Stomach smooth muscle (tissue), 2 donors: ENCODE results near the gene ASPG.

Experiments used
- H3K27ac ChIP-seq: one replicate; pipeline ENCODE4 v1.7.0; 2013; ENCODE audit warnings: mild to moderate bottlenecking, low read length, inconsistent platforms
- H3K27me3 ChIP-seq, 2 donors: one replicate each; pipeline ENCODE4 v1.7.0; 2013; ENCODE audit warnings: low read length in 2 of 2; ENCODE audit not compliant: insufficient read depth in 2 of 2, control insufficient read depth in 1 of 2
- H3K36me3 ChIP-seq, 2 donors: one replicate each; pipeline ENCODE4 v1.7.0; 2013; ENCODE audit warnings: low read length in 2 of 2; ENCODE audit not compliant: control insufficient read depth in 2 of 2, insufficient read depth in 2 of 2
- H3K4me1 ChIP-seq: one replicate; pipeline ENCODE4 v1.7.0; 2013; ENCODE audit warnings: low read length; ENCODE audit not compliant: control insufficient read depth, insufficient read depth
- H3K4me3 ChIP-seq, 2 donors: one replicate each; pipeline ENCODE4 v1.7.0; 2013; ENCODE audit warnings: low read length in 2 of 2
- H3K9ac ChIP-seq, 2 donors: one replicate each; pipeline ENCODE4 v1.7.0; 2013; ENCODE audit warnings: low read length in 2 of 2, mild to moderate bottlenecking in 1 of 2
- H3K9me3 ChIP-seq, 2 donors: one replicate each; pipeline ENCODE4 v1.7.0; 2013; ENCODE audit warnings: low read length in 2 of 2; ENCODE audit not compliant: control insufficient read depth in 2 of 2
- donor health status: healthy.
- donor health status: Pancreatic carcinoma.

Gene ASPG

GRCh38 chr14:104086661-104087461 lies 1.4 kb downstream of the ASPG start:
- no peaks in the 10 kb centered on the region for H3K36me3 ChIP-seq
- no peak overlapping the region for H3K27ac ChIP-seq
- peaks cover 27 to 28% of the 10 kb centered on the region in 2 donors for H3K27me3 ChIP-seq
- H3K9ac ChIP-seq, result no peak overlapping the region
- no peaks in the 10 kb centered on the region for H3K4me1 ChIP-seq
- no peak overlapping the region for H3K4me3 ChIP-seq
- H3K9me3 ChIP-seq, result peaks cover 0 to 3% of the 10 kb centered on the region in 2 donors

- Histone ChIP-seq H3K9ac (no peak overlapping the region), H3K9me3 (peaks cover 0 to 3% of the 10 kb centered on the region in 2 donors), H3K27me3 (peaks cover 24 to 27% of the 10 kb centered on the region in 2 donors), H3K4me3 (no peak overlapping the region), H3K36me3 (no peaks in the 10 kb centered on the region), H3K27ac (no peak overlapping the region), H3K4me1 (no peaks in the 10 kb centered on the region)
Observed at GRCh38 chr14:104087505-104087904, 2.0 kb downstream of the ASPG start.

GRCh38 chr14:104087981-104088850 lies 2.7 kb downstream of the ASPG start:
- Histone ChIP-seq H3K4me1 (no peaks in the 10 kb centered on the region), H3K27me3 (peaks cover 20 to 22% of the 10 kb centered on the region in 2 donors), H3K9ac (no peak overlapping the region), H3K9me3 (peaks cover 0 to 3% of the 10 kb centered on the region in 2 donors), H3K4me3 (no peak overlapping the region), H3K27ac (no peak overlapping the region), H3K36me3 (no peaks in the 10 kb centered on the region)

GRCh38 chr14:104090071-104090748 lies 4.7 kb downstream of the ASPG start:
- Histone ChIP-seq H3K36me3 (no peaks in the 10 kb centered on the region), H3K4me1 (peaks cover 5% of the 10 kb centered on the region), H3K9me3 (peaks cover 0 to 3% of the 10 kb centered on the region in 2 donors), H3K4me3 (no peak overlapping the region), H3K27me3 (peaks cover 21 to 24% of the 10 kb centered on the region in 2 donors), H3K27ac (no peak overlapping the region), H3K9ac (no peak overlapping the region)

GRCh38 chr14:104091061-104091926 lies 5.8 kb downstream of the ASPG start:
- Histone ChIP-seq H3K27me3 (peaks cover 13 to 17% of the 10 kb centered on the region in 2 donors), H3K27ac (no peak overlapping the region), H3K9ac (no peak overlapping the region), H3K36me3 (no peaks in the 10 kb centered on the region), H3K4me1 (peaks cover 5% of the 10 kb centered on the region), H3K9me3 (peaks cover 0 to 3% of the 10 kb centered on the region in 2 donors), H3K4me3 (no peak overlapping the region)

GRCh38 chr14:104091927-104092771 lies 6.6 kb downstream of the ASPG start:
- no peak overlapping the region for H3K27ac ChIP-seq
- H3K4me1 ChIP-seq, result peaks cover 5% of the 10 kb centered on the region
- no peak overlapping the region for H3K9ac ChIP-seq
- H3K4me3 ChIP-seq, result no peak overlapping the region
- H3K36me3 ChIP-seq, result no peaks in the 10 kb centered on the region
- H3K9me3 ChIP-seq, result peaks cover 0 to 3% of the 10 kb centered on the region in 2 donors
- peaks cover 10 to 15% of the 10 kb centered on the region in 2 donors for H3K27me3 ChIP-seq

- H3K27me3 ChIP-seq, result peaks cover 10 to 12% of the 10 kb centered on the region in 2 donors
- H3K9ac ChIP-seq, result no peak overlapping the region
- H3K36me3 ChIP-seq, result no peaks in the 10 kb centered on the region
- peaks cover 0 to 3% of the 10 kb centered on the region in 2 donors for H3K9me3 ChIP-seq
- no peak overlapping the region for H3K4me3 ChIP-seq
- peaks cover 5% of the 10 kb centered on the region for H3K4me1 ChIP-seq
- no peak overlapping the region for H3K27ac ChIP-seq
Observed at GRCh38 chr14:104092931-104093365, 7.4 kb downstream of the ASPG start.

GRCh38 chr14:104093366-104094055 lies 8.0 kb downstream of the ASPG start:
- peaks cover 0 to 3% of the 10 kb centered on the region in 2 donors for H3K9me3 ChIP-seq
- no peak overlapping the region for H3K4me3 ChIP-seq
- peaks cover 10 to 11% of the 10 kb centered on the region in 2 donors for H3K27me3 ChIP-seq
- no peaks in the 10 kb centered on the region for H3K36me3 ChIP-seq
- H3K27ac ChIP-seq, result no peak overlapping the region
- peaks cover 5% of the 10 kb centered on the region for H3K4me1 ChIP-seq
- H3K9ac ChIP-seq, result no peak overlapping the region
